Right lobe of liver (tissue), 4 donors: ENCODE measurements around the gene ITGB8.

Experiments
- POLR2A ChIP-seq: fragments of 450-650 bp; IDR thresholded peaks from one replicate; pipeline ENCODE4 v1.6.1; 2017; ENCODE audit warnings: antibody characterized with exemption, mild to moderate bottlenecking
- TF ChIP-seq, protein P1 (sequence below), 4 donors: fragments of 200-600 bp in 3 of 4; fragments of 450-650 bp in 1 of 4; IDR thresholded peaks; one replicate each; pipeline versions ENCODE4 v1.5.1 to v1.8.0; 2016 to 2022; ENCODE audit warnings: antibody characterized with exemption in 4 of 4, mild to moderate bottlenecking in 2 of 4
- donor health status: DM: no; HTN: no; CAD: no.
- donor health status: DM: no; HTN: no; CAD: no.
- donor health status: DM: no; HTN: yes; CAD: no.

DNA sequence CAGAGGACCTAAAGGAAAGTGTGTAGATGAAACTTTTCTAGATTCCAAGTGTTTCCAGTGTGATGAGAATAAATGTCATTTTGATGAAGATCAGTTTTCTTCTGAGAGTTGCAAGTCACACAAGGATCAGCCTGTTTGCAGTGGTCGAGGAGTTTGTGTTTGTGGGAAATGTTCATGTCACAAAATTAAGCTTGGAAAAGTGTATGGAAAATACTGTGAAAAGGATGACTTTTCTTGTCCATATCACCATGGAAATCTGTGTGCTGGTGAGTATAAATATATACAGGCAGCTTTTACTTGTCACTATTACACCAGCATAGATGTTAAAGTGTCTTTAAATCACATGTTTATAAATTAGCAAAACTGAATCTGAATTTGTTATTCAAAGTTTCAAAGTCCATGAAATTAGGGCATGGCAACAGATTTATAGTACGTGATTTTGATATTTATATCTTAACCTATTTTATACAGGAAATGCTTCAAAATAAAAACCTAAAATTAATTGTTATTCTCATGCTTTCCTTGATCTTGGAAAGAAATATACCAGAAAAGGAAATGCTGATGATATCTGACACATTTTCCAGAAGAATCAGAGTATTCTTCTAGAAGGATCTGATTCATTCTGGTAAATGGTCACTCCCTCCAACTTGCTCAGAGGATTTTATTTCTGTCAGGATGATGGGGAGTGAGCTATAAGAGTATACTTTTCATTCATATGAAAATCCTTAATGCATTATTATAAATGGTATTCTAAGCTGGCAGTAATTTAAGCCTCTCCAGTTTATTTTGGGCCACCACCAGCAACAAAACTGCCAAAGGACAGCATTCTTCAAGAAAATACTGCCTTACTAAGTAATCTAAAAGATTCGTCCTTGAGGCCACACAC lies 71.4 kb downstream of the ITGB8 start:
- no peak for TF ChIP-seq POLR2A
- TF ChIP-seq, protein P1, sequence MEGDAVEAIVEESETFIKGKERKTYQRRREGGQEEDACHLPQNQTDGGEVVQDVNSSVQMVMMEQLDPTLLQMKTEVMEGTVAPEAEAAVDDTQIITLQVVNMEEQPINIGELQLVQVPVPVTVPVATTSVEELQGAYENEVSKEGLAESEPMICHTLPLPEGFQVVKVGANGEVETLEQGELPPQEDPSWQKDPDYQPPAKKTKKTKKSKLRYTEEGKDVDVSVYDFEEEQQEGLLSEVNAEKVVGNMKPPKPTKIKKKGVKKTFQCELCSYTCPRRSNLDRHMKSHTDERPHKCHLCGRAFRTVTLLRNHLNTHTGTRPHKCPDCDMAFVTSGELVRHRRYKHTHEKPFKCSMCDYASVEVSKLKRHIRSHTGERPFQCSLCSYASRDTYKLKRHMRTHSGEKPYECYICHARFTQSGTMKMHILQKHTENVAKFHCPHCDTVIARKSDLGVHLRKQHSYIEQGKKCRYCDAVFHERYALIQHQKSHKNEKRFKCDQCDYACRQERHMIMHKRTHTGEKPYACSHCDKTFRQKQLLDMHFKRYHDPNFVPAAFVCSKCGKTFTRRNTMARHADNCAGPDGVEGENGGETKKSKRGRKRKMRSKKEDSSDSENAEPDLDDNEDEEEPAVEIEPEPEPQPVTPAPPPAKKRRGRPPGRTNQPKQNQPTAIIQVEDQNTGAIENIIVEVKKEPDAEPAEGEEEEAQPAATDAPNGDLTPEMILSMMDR (IDR thresholded peaks at IDR 0.05), result no peak
